K562 (cell line): ENCODE measurements around the gene HLTF. TPM values are rescaled to one million over a fixed set of nuclear protein-coding genes. Genes with fewer than 3 reads are reported as not detected.

Source experiments
- CGGBP1 ChIP-seq: fragments of 250-450 bp; sonication (Bioruptor Pico); IDR thresholded peaks from 2 replicates; pipeline ENCODE4 v1.9.0; 2021; ENCODE audit warnings: mild to moderate bottlenecking
- E2F3 ChIP-seq: fragments of 250-450 bp; sonication (Bioruptor Pico); IDR thresholded peaks from 2 replicates; pipeline ENCODE4 v1.4.0; 2020; ENCODE audit warnings: mild to moderate bottlenecking
- EHMT2 ChIP-seq: fragments of 450-650 bp; IDR thresholded peaks from 2 replicates; pipeline ENCODE4 v1.6.1; 2018; ENCODE audit warnings: antibody characterized with exemption
- GMEB1 ChIP-seq: fragments of 250-450 bp; sonication (Bioruptor Pico); IDR thresholded peaks from 2 replicates; pipeline ENCODE4 v1.4.0; 2020; ENCODE audit warnings: mild to moderate bottlenecking
- MXI1 ChIP-seq: IDR thresholded peaks from 2 replicates; pipeline ENCODE4 v1.6.1; 2011; ENCODE audit warnings: low read depth, mild to moderate bottlenecking, improper control_type of control experiment, low read length
- PATZ1 ChIP-seq: fragments of 250-450 bp; sonication (Bioruptor Pico); IDR thresholded peaks from 2 replicates; pipeline ENCODE4 v1.5.0; 2020; ENCODE audit warnings: mild to moderate bottlenecking, borderline replicate concordance
- RB1 ChIP-seq: fragments of 450-650 bp; IDR thresholded peaks from 2 replicates; pipeline ENCODE4 v1.6.1; 2017; ENCODE audit warnings: low read depth, mild to moderate bottlenecking
- RHOXF2B ChIP-seq: fragments of 250-450 bp; sonication (Bioruptor Pico); conservative IDR thresholded peaks from 2 replicates; pipeline ENCODE4 v1.5.1; 2021
- SOX6 ChIP-seq: fragments of 450-650 bp; IDR thresholded peaks from 2 replicates; pipeline ENCODE4 v1.6.1; 2014; ENCODE audit warnings: mild to moderate bottlenecking
- TOE1 ChIP-seq, 2 experiments: fragments of 450-650 bp in 1 of 2; sonication (generic) in 1 of 2; formaldehyde crosslinking in 1 of 2; IDR thresholded peaks; 2 replicates each; pipeline versions ENCODE4 v1.7.1 to v1.8.0; 2016 to 2022; ENCODE audit warnings: borderline replicate concordance in 2 of 2, mild to moderate bottlenecking in 2 of 2, antibody characterized with exemption in 1 of 2, inconsistent platforms in 1 of 2, low read depth in 1 of 2, missing genetic modification reagents in 1 of 2, moderate library complexity in 1 of 2
- U2AF2 ChIP-seq: fragments of 200-400 bp; formaldehyde crosslinking; optimal IDR thresholded peaks from 2 replicates; pipeline ENCODE3; 2017; ENCODE audit warnings: low read depth, mild to moderate bottlenecking, low read length
- WHSC1 ChIP-seq: IDR thresholded peaks from one replicate; pipeline ENCODE4 v1.6.1; 2012; ENCODE audit warnings: low read length, control low read depth, inconsistent platforms
- ZNF217 ChIP-seq: sonication (generic); formaldehyde crosslinking; IDR thresholded peaks from 2 replicates; pipeline ENCODE4 v1.8.0; 2022; ENCODE audit warnings: mild to moderate bottlenecking, missing genetic modification reagents
- ZNF436 ChIP-seq: fragments of 250-450, 450-650 bp; sonication (Bioruptor Pico); formaldehyde crosslinking; IDR thresholded peaks from 2 replicates; pipeline ENCODE4 v1.7.0; 2020; ENCODE audit warnings: mild to moderate bottlenecking
- ZNF668 ChIP-seq: fragments of 250-450 bp; sonication (Bioruptor Pico); IDR thresholded peaks from 2 replicates; pipeline ENCODE4 v1.8.0; 2022; ENCODE audit warnings: mild to moderate bottlenecking, inconsistent platforms
- ZNF79 ChIP-seq: fragments of 250-450 bp; sonication (Bioruptor Pico); IDR thresholded peaks from 2 replicates; pipeline ENCODE4 v1.4.0; 2020; ENCODE audit warnings: low read depth, mild to moderate bottlenecking, moderate library complexity
- polyA plus RNA-seq, 8 experiments: library from polyadenylated mRNA; depleted of rRNA in 4 of 8; stranded (reverse) in 5 of 8; unstranded in 3 of 8; fragments of >200 nt; fragmentation: Nextera tagmentation in 2 of 8; fragmentation: Illumina TruSeq in 1 of 8; extraction: Ambion mirVana in 2 of 8; extraction: Trizol in 1 of 8; gene quantifications; 2 replicates each; pipeline versions ENCODE4 v1.2.1 to v1.2.3, GENCODE V29; 2011 to 2014; ENCODE audit warnings: inconsistent platforms in 1 of 8, missing spikeins in 1 of 8
- total RNA-seq, 7 experiments: library from RNA; depleted of rRNA in 6 of 7; stranded (reverse); fragments of >200 nt in 6 of 7; fragmentation: Illumina TruSeq in 2 of 7; extraction: Trizol in 2 of 7; gene quantifications; 2 replicates each; pipeline versions ENCODE4 v1.2.1 to v1.2.3, GENCODE V29; 2011 to 2021; ENCODE audit warnings: low replicate concordance in 1 of 7
- TF ChIP-seq, protein P1 (sequence below): fragments of 450-650 bp; conservative IDR thresholded peaks from 2 replicates; pipeline ENCODE4 v1.6.1; 2016; ENCODE audit warnings: missing genetic modification characterization, low read depth, mild to moderate bottlenecking, missing compliant biosample characterization, moderate library complexity
- TF ChIP-seq, protein P2 (sequence below), 3 experiments: IDR thresholded peaks in 2 of 3; conservative IDR thresholded peaks in 1 of 3; 2 replicates each; pipeline ENCODE4 v1.5.1; 2011 to 2012; ENCODE audit warnings: low read length in 3 of 3, mild to moderate bottlenecking in 3 of 3, control low read depth in 2 of 3, improper control_type of control experiment in 1 of 3, inconsistent platforms in 1 of 3, low read depth in 1 of 3, mixed read lengths in 1 of 3, moderate library complexity in 1 of 3; ENCODE audit not compliant: insufficient read depth in 2 of 3
- TF ChIP-seq, protein P3 (sequence below): fragments of 250-450 bp; sonication (Bioruptor Pico); IDR thresholded peaks from 2 replicates; pipeline ENCODE4 v1.4.0; 2020

Gene HLTF
- total and polyA plus RNA-seq, 9 of the 15 experiments (the other 6 are each of a cell fraction or from before 2014, with no cell fraction given) = 35.1 to 82.4 (median 50.4) TPM

- TF ChIP-seq PATZ1 (CRISPR knock-in tag) = no peak
- no peak for TF ChIP-seq U2AF2
- TF ChIP-seq, protein P1, sequence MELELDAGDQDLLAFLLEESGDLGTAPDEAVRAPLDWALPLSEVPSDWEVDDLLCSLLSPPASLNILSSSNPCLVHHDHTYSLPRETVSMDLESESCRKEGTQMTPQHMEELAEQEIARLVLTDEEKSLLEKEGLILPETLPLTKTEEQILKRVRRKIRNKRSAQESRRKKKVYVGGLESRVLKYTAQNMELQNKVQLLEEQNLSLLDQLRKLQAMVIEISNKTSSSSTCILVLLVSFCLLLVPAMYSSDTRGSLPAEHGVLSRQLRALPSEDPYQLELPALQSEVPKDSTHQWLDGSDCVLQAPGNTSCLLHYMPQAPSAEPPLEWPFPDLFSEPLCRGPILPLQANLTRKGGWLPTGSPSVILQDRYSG (tag) = no peak
- TF ChIP-seq TOE1 (IDR thresholded peaks at IDR 0.05; ENCODE audit: borderline replicate concordance) = peak; percentile 95
- TF ChIP-seq TOE1 (CRISPR knock-in tag; IDR thresholded peaks at IDR 0.05; ENCODE audit: borderline replicate concordance, low read depth) = no peak
- TF ChIP-seq RHOXF2B (CRISPR knock-in tag) = no peak
- no peak for TF ChIP-seq ZNF79 (CRISPR knock-in tag)
- TF ChIP-seq, protein P2, sequence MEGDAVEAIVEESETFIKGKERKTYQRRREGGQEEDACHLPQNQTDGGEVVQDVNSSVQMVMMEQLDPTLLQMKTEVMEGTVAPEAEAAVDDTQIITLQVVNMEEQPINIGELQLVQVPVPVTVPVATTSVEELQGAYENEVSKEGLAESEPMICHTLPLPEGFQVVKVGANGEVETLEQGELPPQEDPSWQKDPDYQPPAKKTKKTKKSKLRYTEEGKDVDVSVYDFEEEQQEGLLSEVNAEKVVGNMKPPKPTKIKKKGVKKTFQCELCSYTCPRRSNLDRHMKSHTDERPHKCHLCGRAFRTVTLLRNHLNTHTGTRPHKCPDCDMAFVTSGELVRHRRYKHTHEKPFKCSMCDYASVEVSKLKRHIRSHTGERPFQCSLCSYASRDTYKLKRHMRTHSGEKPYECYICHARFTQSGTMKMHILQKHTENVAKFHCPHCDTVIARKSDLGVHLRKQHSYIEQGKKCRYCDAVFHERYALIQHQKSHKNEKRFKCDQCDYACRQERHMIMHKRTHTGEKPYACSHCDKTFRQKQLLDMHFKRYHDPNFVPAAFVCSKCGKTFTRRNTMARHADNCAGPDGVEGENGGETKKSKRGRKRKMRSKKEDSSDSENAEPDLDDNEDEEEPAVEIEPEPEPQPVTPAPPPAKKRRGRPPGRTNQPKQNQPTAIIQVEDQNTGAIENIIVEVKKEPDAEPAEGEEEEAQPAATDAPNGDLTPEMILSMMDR (IDR thresholded peaks at IDR 0.05 in 2 of 3, conservative IDR thresholded peaks at IDR 0.05 in 1 of 3; ENCODE audit: insufficient read depth in 2 of 3, low read depth in 1 of 3, low read length in 3 of 3) = no peak
- no peak for TF ChIP-seq ZNF668
- TF ChIP-seq EHMT2 = no peak
- TF ChIP-seq, protein P3, sequence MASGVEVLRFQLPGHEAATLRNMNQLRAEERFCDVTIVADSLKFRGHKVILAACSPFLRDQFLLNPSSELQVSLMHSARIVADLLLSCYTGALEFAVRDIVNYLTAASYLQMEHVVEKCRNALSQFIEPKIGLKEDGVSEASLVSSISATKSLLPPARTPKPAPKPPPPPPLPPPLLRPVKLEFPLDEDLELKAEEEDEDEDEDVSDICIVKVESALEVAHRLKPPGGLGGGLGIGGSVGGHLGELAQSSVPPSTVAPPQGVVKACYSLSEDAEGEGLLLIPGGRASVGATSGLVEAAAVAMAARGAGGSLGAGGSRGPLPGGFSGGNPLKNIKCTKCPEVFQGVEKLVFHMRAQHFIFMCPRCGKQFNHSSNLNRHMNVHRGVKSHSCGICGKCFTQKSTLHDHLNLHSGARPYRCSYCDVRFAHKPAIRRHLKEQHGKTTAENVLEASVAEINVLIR (CRISPR knock-in tag) = peak; percentile 58
- TF ChIP-seq ZNF436 (CRISPR knock-in tag) = peak; percentile 85; the same call in 1 of the 2 replicates
- peak; percentile 50; the same call in 1 of the 2 replicates for TF ChIP-seq GMEB1 (CRISPR knock-in tag)
- peak; percentile 77 for TF ChIP-seq RB1
- no peak for TF ChIP-seq WHSC1
- no peak for TF ChIP-seq CGGBP1
- no peak for TF ChIP-seq MXI1
- TF ChIP-seq E2F3 = peak; percentile 32; the same call in 1 of the 2 replicates
- peak; percentile 52; the same call in 1 of the 2 replicates for TF ChIP-seq SOX6
- no peak for TF ChIP-seq ZNF217
These were observed 43.2 kb upstream of the HLTF start, which contains the start of gene HPS3 (continued) for GRCh38 chr3:149129326-149130205.
